Fibroblast of peridontal ligament (primary cell): ENCODE measurements around the gene TXNRD1.

ENCODE experiments used
- DNase-seq: peaks from one replicate; pipeline ENCODE4 v3.0.0-alpha.2; 2010; ENCODE audit errors: extremely low read depth

TXNRD1 gene

GRCh38 chr12:104350211-104351056 is 134.9 kb downstream of the TXNRD1 start:
- DNase-seq: no peak

GRCh38 chr12:104351057-104351983 is 135.7 kb downstream of the TXNRD1 start:
- DNase-seq: no peak

GRCh38 chr12:104352106-104352713 is 136.6 kb downstream of the TXNRD1 start:
- DNase-seq: peak; percentile 61

GRCh38 chr12:104353012-104353981 is 137.7 kb downstream of the TXNRD1 start:
- DNase-seq: no peak

GRCh38 chr12:104354167-104354867 is 138.7 kb downstream of the TXNRD1 start:
- DNase-seq: no peak

GRCh38 chr12:104354868-104355570 is 139.4 kb downstream of the TXNRD1 start:
- DNase-seq: no peak

GRCh38 chr12:104355630-104356029 is 140.1 kb downstream of the TXNRD1 start:
- DNase-seq: no peak

- DNase-seq: no peak
Measured at GRCh38 chr12:104356231-104357115, 140.9 kb downstream of the TXNRD1 start.

GRCh38 chr12:104357421-104357952 is 141.9 kb downstream of the TXNRD1 start:
- peak; percentile 60 for DNase-seq

GRCh38 chr12:104358353-104359003 is 142.9 kb downstream of the TXNRD1 start:
- peak; percentile 59 for DNase-seq

- no peak for DNase-seq
Measured at GRCh38 chr12:104359216-104359615, 143.6 kb downstream of the TXNRD1 start.

- no peak for DNase-seq
Measured at GRCh38 chr12:104360157-104360556, 144.6 kb downstream of the TXNRD1 start.

GRCh38 chr12:104360983-104361707 is 145.6 kb downstream of the TXNRD1 start:
- no peak for DNase-seq

- no peak for DNase-seq
Measured at GRCh38 chr12:104365921-104366410, 150.4 kb downstream of the TXNRD1 start.

GRCh38 chr12:104369708-104370107 is 154.1 kb downstream of the TXNRD1 start:
- DNase-seq: no peak

GRCh38 chr12:104371043-104371870 is 155.7 kb downstream of the TXNRD1 start:
- no peak for DNase-seq
